ENCODE measurements around the gene REM2. TPM values are rescaled to one million over a fixed set of nuclear protein-coding genes. Genes with fewer than 3 reads are reported as not detected.

Gene REM2
- total RNA-seq, 1 experiment from 2014 or later = 0.18 TPM

GRCh38 chr14:22892488-22892887 lies 9.5 kb downstream of the REM2 start:
- Histone ChIP-seq H3K27me3 (ENCODE audit: low read length) (no peaks in the 10 kb centered on the region), H3F3A (ENCODE audit: low read length, unreplicated experiment) (no peaks in the 10 kb centered on the region), H3K9ac (ENCODE audit: low read length) (no peak overlapping the region), H3K4me3 (ENCODE audit: low read length) (no peak overlapping the region), H3K4me2 (ENCODE audit: low read length) (no peak overlapping the region), H2AFZ (ENCODE audit: low read length) (no peak overlapping the region), H3K9me2 (replicated peaks; ENCODE audit: low read length) (no peaks in the 10 kb centered on the region), H4K20me1 (ENCODE audit: low read length) (no peaks in the 10 kb centered on the region), H3K27ac (ENCODE audit: low read length) (no peak overlapping the region), H3K9me3 (ENCODE audit: low read length) (no peaks in the 10 kb centered on the region), H3K79me2 (ENCODE audit: low read length) (peaks cover 10% of the 10 kb centered on the region), H3K4me1 (ENCODE audit: insufficient read depth, low read length) (peaks cover 10% of the 10 kb centered on the region), H3K36me3 (ENCODE audit: low read depth, low read length) (no peaks in the 10 kb centered on the region)
- ChIA-PET CTCF (no interaction called here), POLR2A (ENCODE audit: unreplicated experiment) (no interaction called here)
- BruUV-seq (replicated peaks) = no TSS peak
- ATAC-seq (no peak), DNase-seq (no peak)
- no peak for TF ChIP-seq EZH2 (IDR thresholded peaks at IDR 0.05; ENCODE audit: low read length, unreplicated experiment)
- TF ChIP-seq EZH2phosphoT487 (IDR thresholded peaks at IDR 0.05; ENCODE audit: borderline replicate concordance, low read length) = no peak
- intact Hi-C loops (cut with micrococcal nuclease) = no loop called here

GRCh38 chr14:22893706-22894105 lies 10.7 kb downstream of the REM2 start:
- Histone ChIP-seq H3F3A (ENCODE audit: low read length, unreplicated experiment) (no peaks in the 10 kb centered on the region), H3K4me2 (ENCODE audit: low read length) (no peak overlapping the region), H3K27ac (ENCODE audit: low read length) (no peak overlapping the region), H3K9ac (ENCODE audit: low read length) (no peak overlapping the region), H3K4me1 (ENCODE audit: insufficient read depth, low read length) (peaks cover 12% of the 10 kb centered on the region), H3K9me3 (ENCODE audit: low read length) (no peaks in the 10 kb centered on the region), H2AFZ (ENCODE audit: low read length) (no peak overlapping the region), H3K4me3 (ENCODE audit: low read length) (no peak overlapping the region), H3K79me2 (ENCODE audit: low read length) (no peaks in the 10 kb centered on the region), H3K9me2 (replicated peaks; ENCODE audit: low read length) (no peaks in the 10 kb centered on the region), H4K20me1 (ENCODE audit: low read length) (no peaks in the 10 kb centered on the region), H3K36me3 (ENCODE audit: low read depth, low read length) (no peaks in the 10 kb centered on the region), H3K27me3 (ENCODE audit: low read length) (no peaks in the 10 kb centered on the region)
- CTCF ChIA-PET = no interaction called here
- intact Hi-C loops (cut with micrococcal nuclease) = no loop called here
- DNase-seq (no peak), ATAC-seq (no peak)
- TF ChIP-seq EZH2phosphoT487 (IDR thresholded peaks at IDR 0.05; ENCODE audit: borderline replicate concordance, low read length) (no peak), EZH2 (IDR thresholded peaks at IDR 0.05; ENCODE audit: low read length, unreplicated experiment) (no peak)
- TF ChIP-seq, protein P1, sequence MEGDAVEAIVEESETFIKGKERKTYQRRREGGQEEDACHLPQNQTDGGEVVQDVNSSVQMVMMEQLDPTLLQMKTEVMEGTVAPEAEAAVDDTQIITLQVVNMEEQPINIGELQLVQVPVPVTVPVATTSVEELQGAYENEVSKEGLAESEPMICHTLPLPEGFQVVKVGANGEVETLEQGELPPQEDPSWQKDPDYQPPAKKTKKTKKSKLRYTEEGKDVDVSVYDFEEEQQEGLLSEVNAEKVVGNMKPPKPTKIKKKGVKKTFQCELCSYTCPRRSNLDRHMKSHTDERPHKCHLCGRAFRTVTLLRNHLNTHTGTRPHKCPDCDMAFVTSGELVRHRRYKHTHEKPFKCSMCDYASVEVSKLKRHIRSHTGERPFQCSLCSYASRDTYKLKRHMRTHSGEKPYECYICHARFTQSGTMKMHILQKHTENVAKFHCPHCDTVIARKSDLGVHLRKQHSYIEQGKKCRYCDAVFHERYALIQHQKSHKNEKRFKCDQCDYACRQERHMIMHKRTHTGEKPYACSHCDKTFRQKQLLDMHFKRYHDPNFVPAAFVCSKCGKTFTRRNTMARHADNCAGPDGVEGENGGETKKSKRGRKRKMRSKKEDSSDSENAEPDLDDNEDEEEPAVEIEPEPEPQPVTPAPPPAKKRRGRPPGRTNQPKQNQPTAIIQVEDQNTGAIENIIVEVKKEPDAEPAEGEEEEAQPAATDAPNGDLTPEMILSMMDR (conservative IDR thresholded peaks at IDR 0.05; ENCODE audit: low read depth, low read length) = no peak
- POLR2A ChIA-PET (ENCODE audit: unreplicated experiment) = no interaction called here
- no TSS peak for BruUV-seq (replicated peaks)

DNA sequence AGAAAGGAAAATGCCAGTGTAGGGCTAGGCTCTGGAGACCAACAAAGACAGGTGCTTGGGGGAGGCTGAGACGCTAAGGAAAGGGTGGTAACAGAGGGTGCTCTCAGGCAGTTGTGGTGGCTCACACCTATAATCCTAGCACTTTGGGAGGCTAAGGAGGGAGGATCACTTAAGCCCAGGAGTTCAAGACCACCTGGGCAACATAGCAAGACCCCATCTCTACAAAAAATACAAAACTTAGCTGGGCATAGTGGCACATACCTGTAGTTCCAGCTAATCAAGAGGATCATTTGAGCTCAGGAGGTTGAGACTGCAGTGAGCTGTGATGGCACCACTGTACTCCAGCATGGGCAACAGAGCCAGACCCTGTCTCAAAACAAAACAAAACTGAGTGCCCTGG lies 12.4 kb downstream of the REM2 start:
- no TSS peak for BruUV-seq (replicated peaks)
- H3K9me3 ChIP-seq (ENCODE audit: low read length) = no peaks in the 10 kb centered on the region
- no peaks in the 10 kb centered on the region for H3K9me2 ChIP-seq (replicated peaks; ENCODE audit: low read length)
- H3F3A ChIP-seq (ENCODE audit: low read length, unreplicated experiment) = no peaks in the 10 kb centered on the region
- TF ChIP-seq, protein P1 (conservative IDR thresholded peaks at IDR 0.05; ENCODE audit: low read depth, low read length) = no peak
- TF ChIP-seq EZH2 (IDR thresholded peaks at IDR 0.05; ENCODE audit: low read length, unreplicated experiment) (no peak), EZH2phosphoT487 (IDR thresholded peaks at IDR 0.05; ENCODE audit: borderline replicate concordance, low read length) (no peak)
- H3K79me2 ChIP-seq (ENCODE audit: low read length) = no peaks in the 10 kb centered on the region
- POLR2A ChIA-PET (ENCODE audit: unreplicated experiment) = no interaction called here
- no peaks in the 10 kb centered on the region; the same call in 1 of the 2 replicates for H3K36me3 ChIP-seq (ENCODE audit: low read depth, low read length)
- no peak overlapping the region for H3K9ac ChIP-seq (ENCODE audit: low read length)
- no peak overlapping the region for H3K27ac ChIP-seq (ENCODE audit: low read length)
- H4K20me1 ChIP-seq (ENCODE audit: low read length) = no peaks in the 10 kb centered on the region
- H3K4me3 ChIP-seq (ENCODE audit: low read length) = no peak overlapping the region
- H3K4me1 ChIP-seq (ENCODE audit: insufficient read depth, low read length) = peaks cover 17% of the 10 kb centered on the region
- intact Hi-C loops (cut with micrococcal nuclease) = no loop called here
- CTCF ChIA-PET = no interaction called here
- ATAC-seq = no peak
- no peaks in the 10 kb centered on the region for H3K27me3 ChIP-seq (ENCODE audit: low read length)
- DNase-seq = no peak
- H3K4me2 ChIP-seq (ENCODE audit: low read length) = no peak overlapping the region
- H2AFZ ChIP-seq (ENCODE audit: low read length) = no peak overlapping the region
